Superior temporal gyrus (tissue), 1 donor: ENCODE results near the gene DAGLA.

Source experiments
- DNase-seq: peaks from one replicate; pipeline ENCODE4 v3.0.0-alpha.2; 2016; ENCODE audit errors: extremely low spot score

DAGLA gene

GRCh38 chr11:61689164-61689496 lies 8.9 kb downstream of the DAGLA start:
- DNase-seq: no peak

DNA sequence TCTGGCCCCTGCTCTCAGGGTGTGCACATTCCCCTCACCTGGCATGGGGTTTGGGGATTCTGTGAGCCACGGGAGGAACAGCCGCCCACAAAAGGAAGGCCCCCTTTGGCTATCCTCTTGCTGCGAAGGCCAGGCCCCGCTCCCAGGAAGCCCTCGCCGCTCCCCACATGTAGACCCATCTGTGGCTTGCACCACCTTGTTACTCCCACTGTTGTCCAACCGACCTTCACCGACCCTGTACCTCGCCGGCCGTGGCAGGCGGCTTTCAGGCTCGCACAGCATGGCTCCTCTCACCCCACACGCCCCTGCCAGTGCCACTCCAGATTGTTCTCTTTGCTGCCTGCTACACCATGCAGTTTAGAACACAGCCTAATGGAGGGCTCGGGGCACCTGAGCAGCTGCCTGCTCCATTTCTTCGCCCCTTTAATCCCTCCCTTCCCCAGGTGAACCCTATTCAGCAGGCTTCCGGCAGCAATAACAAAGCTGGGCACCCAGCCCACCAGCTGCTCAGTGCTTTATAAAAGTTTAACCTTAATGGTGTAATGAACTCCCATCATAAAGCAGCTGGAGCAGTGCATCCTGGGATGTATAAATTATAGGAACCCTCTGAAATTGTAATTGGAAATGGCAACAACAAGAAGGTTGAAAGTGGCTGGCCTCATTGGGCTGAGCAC lies 10.7 kb downstream of the DAGLA start:
- DNase-seq: no peak

GRCh38 chr11:61691380-61692156 lies 11.4 kb downstream of the DAGLA start:
- DNase-seq: no peak

- no peak for DNase-seq
These were observed 13.9 kb downstream of the DAGLA start for GRCh38 chr11:61693922-61694601.

DNA sequence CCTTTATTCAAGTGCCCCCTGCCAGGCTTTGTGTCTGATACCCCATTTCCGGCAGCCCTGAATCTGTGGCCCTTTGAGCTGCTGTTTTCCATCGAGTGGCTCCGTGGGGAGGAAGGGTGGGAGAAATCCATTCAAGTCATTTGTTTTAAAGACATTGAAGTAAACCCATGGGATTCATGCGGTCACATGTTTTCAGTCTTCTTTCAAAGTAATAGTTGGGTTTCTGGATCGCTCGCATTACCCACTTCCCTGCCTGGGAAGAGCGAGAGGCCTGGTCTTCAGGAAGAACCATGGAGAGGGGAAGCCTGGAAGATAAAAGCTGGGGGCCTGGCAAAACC lies 14.4 kb downstream of the DAGLA start:
- DNase-seq: no peak

DNA sequence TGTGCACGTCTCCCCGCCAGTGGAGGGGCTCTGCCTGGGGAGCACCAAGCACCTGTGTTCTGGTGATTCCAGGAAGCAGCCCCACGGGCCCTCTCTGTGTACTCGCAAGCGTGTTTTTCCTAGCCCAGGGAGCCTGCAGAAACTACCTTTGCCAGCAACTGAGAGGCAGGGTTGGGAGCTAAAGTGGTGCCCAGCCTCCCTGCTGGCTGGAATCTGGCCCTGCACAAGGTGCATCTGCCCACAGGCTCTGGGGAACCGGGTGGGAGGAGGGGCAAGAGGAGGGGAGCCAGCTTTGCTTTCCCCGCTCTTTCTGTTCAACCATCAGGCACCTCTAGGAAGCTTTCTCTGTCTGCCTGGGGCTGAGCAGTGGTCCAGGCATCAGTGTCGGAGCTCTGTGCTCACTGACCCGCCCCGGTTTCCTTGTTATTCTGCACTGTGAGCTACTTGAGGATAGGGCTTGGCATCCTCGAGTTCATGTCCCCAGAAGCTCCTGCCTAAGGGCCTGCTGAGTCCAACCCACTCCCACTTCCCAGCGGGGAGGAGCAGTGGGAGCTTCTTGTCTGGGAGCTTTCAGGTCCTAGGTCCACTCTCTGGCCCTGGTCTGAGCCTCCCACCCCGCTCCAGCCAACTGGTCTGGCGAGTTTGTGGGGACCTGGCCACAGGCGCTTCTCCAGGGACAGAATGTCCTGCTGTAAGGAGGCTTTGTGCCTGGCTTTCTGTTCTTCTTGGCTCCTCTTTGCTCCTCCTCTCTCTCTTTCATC lies 14.9 kb downstream of the DAGLA start:
- no peak for DNase-seq

- DNase-seq: no peak
These were observed 15.7 kb downstream of the DAGLA start for GRCh38 chr11:61695917-61696316.

- DNase-seq: no peak
These were observed 16.4 kb downstream of the DAGLA start for GRCh38 chr11:61696602-61697001.

- no peak for DNase-seq
These were observed 16.9 kb downstream of the DAGLA start for GRCh38 chr11:61697078-61697502.

DNA sequence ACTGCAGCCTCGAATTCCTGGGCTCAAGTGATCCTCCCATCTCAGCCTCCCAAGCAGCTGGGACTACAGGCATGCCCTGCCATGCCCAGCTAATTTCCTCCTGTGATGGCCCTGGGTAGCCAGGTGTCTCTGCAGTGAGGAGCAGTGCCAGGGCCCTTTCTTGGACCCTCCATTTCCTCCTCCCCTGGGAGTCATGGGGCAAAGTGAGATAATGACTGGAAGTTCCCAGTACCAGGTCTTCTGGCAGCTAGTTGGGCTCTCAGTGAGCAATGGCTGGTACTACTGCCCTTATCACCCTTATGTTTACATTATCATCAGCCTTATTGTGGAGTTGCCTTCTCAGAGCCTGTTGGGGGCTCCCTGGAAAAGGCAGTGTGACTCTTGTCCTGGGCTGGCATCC lies 17.6 kb downstream of the DAGLA start:
- DNase-seq: no peak

DNA sequence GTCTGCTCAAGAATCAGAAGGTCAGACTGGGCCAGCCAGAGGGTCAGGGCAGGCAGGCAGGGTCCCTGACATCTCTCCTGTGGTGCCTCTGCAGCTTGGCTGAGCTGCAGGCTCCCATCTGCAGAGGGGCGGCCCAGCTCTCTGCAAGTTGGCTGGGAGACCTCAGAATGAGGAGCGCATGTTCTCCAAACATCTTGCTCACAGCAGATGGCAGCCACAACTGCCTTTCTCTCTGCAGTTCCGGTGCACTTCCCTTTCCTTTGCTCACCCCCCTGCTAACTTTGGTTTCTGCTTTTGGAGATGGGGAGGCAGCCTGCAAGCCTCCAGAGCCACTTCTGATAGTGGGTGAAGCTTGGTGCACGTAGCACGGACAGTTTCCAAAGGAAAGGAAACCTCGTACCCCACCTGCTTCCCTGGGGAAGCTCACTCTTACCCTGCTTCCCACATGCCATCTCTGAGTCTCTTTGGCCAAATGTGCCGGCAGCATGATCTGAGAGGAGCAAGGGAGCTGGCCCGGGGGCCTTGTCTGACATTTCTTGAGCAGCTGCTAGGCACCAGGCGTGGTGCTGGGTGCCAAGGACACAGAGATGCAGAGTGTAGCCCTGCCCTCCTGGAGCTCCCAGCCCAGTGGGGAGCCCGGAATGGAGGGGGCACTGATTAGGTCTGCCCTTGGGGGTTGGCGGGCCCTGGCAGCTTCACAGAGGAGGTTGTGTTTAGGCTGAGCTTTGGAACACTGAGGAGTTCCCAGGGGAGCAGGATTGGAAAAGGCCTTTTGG lies 18.2 kb downstream of the DAGLA start:
- peak; percentile 69 for DNase-seq

DNA sequence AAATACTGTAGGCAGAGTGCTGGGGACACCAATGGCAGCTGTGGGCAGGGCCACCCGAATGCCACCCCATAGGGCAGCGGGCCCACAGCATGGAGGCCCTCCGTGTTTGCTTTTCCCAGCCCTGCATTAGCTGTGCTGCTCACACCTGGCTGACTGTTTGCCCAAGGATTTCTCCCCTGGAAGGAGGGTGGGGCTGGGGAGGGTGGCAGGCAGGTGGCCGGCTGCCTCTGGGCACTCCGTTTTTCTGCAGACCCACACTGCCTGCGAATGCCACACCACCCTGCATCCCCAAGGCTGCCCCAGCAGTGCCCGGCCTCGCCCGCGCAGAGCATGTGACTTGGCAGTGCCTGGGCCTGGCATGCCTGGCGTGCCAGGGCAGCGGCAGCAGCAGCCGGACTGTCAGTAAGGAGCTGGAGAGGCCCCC lies 19.6 kb downstream of the DAGLA start:
- no peak for DNase-seq

GRCh38 chr11:61700212-61700611 lies 20.0 kb downstream of the DAGLA start:
- DNase-seq: no peak

DNA sequence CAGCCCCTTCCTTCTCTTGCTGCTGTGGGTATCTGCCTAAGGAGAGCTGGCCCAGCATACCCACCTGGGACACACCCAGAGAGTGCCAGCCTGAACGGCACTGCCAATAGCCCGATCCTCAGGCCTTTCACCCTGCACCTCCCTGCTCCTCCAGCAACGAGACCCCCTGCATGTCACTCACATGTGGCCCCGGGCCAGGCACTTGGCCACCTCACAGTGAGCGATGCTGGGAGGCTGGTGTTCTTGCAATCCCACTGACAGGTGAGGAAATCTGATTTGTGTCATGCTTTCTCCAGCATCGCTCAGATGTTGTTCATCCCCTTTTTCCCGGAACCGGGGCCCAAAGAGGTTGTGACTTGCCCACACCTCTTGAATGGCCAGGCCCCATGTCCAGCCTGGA lies 20.5 kb downstream of the DAGLA start:
- DNase-seq: no peak

GRCh38 chr11:61701242-61701886 lies 21.2 kb downstream of the DAGLA start:
- no peak for DNase-seq

- no peak for DNase-seq
These were observed 22.6 kb downstream of the DAGLA start for GRCh38 chr11:61702701-61703312.

GRCh38 chr11:61704838-61705237 lies 24.6 kb downstream of the DAGLA start:
- DNase-seq: no peak

DNA sequence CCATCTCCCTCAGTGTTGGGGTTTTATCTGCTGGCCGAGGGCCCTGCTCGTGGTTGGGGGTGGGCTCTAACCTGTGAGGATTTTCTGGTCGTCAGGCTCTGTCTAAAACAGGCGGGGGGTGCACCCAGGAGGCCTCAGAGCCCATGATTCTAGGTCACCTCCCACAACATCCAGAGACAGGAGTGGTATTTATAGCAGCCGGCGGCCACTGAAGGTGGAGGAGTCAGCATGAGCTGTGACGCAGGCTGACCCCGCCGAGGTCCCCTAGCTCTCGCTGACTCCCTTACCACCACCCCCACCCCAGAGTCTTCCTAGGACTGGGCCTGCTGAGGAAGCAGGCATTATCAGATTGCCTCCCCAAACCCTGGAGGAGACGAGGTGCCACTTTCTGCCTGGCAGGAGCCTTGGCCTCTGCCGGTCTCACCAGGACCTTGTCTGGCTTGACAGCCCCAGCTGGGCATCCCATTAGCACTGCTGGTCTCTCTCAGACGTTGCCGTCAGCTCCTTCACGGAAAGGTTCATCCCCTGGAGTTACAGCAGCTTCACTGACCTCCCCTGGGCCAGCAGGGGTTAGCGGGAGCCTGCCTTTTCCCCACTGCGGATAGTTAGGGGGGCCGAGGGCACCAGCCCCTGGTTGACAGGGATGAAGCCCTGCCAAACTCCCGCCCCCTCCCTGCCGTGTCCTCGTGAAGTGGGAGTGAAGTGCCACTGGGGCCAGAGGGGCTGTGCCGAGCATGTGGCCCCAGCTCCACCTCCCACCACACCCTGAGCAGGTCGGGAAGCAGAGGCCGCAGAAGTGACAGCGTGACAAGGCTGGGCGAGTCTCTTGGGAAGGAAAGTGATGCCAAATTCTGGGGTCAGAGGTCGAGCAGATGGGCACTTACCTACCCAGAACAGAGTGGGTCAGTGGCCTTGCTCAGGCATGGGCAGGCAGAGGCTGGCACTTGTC lies 26.5 kb downstream of the DAGLA start:
- no peak for DNase-seq

DNA sequence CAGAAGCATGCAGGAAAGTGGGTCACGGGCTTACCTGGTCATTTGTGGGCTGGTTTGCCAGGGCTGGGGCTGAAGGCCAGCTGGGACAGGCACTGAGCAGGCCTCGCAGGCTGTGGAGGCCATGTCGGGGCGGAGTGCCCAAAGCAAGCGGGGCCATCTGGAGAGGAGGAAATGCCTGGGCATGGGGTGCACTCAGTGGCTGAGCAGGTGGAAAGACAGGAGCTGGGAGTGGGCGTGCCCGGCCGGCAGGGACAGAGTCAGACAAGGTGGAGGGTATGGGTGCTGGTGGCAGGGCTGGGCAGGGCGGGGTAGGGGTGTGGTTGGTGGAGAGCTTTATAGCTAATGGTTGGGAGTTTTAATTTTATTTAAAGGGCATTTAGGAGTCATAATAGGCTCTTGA lies 27.4 kb downstream of the DAGLA start:
- DNase-seq: no peak
